ENCODE data around the gene SH3PXD2A. TPM values are rescaled to one million over a fixed set of nuclear protein-coding genes. Genes with fewer than 3 reads are reported as not detected.

Gene SH3PXD2A
- total RNA-seq, 1 donor from 2014 or later: 9.6 TPM

GRCh38 chr10:103578782-103579382, 276.5 kb downstream of the SH3PXD2A start:
- intact Hi-C loops (cut with micrococcal nuclease): no loop called here
- peaks cover 14% of the 10 kb centered on the region for H3K27me3 Mint-ChIP-seq (ENCODE audit: insufficient read depth)
- peaks cover 1% of the 10 kb centered on the region for H3K36me3 Mint-ChIP-seq (ENCODE audit: low read depth)
- DNase-seq (ENCODE audit: low spot score): no peak
- H3K4me3 Mint-ChIP-seq: no peak overlapping the region
- H3K9me3 Mint-ChIP-seq: no peaks in the 10 kb centered on the region
- peaks cover 3% of the 10 kb centered on the region for H3K4me1 Mint-ChIP-seq (ENCODE audit: low read depth)
- H3K27ac Mint-ChIP-seq: no peak overlapping the region

GRCh38 chr10:103576862-103577261, 278.5 kb downstream of the SH3PXD2A start:
- H3K27me3 Mint-ChIP-seq (ENCODE audit: insufficient read depth): peaks cover 14% of the 10 kb centered on the region
- H3K4me1 Mint-ChIP-seq (ENCODE audit: low read depth): no peaks in the 10 kb centered on the region
- DNase-seq (ENCODE audit: low spot score): no peak
- H3K36me3 Mint-ChIP-seq (ENCODE audit: low read depth): no peaks in the 10 kb centered on the region
- H3K4me3 Mint-ChIP-seq: no peak overlapping the region
- intact Hi-C loops (cut with micrococcal nuclease): no loop called here
- no peaks in the 10 kb centered on the region for H3K9me3 Mint-ChIP-seq
- no peak overlapping the region for H3K27ac Mint-ChIP-seq

- intact Hi-C loops (cut with micrococcal nuclease): no loop called here
- Mint-ChIP-seq H3K27ac (no peak overlapping the region), H3K9me3 (no peaks in the 10 kb centered on the region), H3K27me3 (ENCODE audit: insufficient read depth) (peaks cover 9% of the 10 kb centered on the region), H3K4me1 (ENCODE audit: low read depth) (no peaks in the 10 kb centered on the region), H3K4me3 (no peak overlapping the region), H3K36me3 (ENCODE audit: low read depth) (no peaks in the 10 kb centered on the region)
- DNase-seq (ENCODE audit: low spot score): no peak
These were observed 279.3 kb downstream of the SH3PXD2A start for GRCh38 chr10:103576076-103576471.

- Mint-ChIP-seq H3K4me3 (no peak overlapping the region), H3K36me3 (ENCODE audit: low read depth) (no peaks in the 10 kb centered on the region), H3K27me3 (ENCODE audit: insufficient read depth) (peaks cover 9% of the 10 kb centered on the region), H3K4me1 (ENCODE audit: low read depth) (no peaks in the 10 kb centered on the region), H3K9me3 (no peaks in the 10 kb centered on the region), H3K27ac (no peak overlapping the region)
- no peak for DNase-seq (ENCODE audit: low spot score)
- intact Hi-C loops (cut with micrococcal nuclease): no loop called here
These were observed 279.8 kb downstream of the SH3PXD2A start for GRCh38 chr10:103575416-103576075.

- DNase-seq (ENCODE audit: low spot score): no peak
- no peak overlapping the region for H3K4me3 Mint-ChIP-seq
- H3K27me3 Mint-ChIP-seq (ENCODE audit: insufficient read depth): peaks cover 9% of the 10 kb centered on the region
- H3K36me3 Mint-ChIP-seq (ENCODE audit: low read depth): no peaks in the 10 kb centered on the region
- no peaks in the 10 kb centered on the region for H3K9me3 Mint-ChIP-seq
- no peak overlapping the region for H3K27ac Mint-ChIP-seq
- H3K4me1 Mint-ChIP-seq (ENCODE audit: low read depth): no peaks in the 10 kb centered on the region
- intact Hi-C loops (cut with micrococcal nuclease): no loop called here
These were observed 281.0 kb downstream of the SH3PXD2A start for GRCh38 chr10:103574097-103575061.

- Mint-ChIP-seq H3K4me1 (ENCODE audit: low read depth) (no peaks in the 10 kb centered on the region), H3K9me3 (no peaks in the 10 kb centered on the region), H3K36me3 (ENCODE audit: low read depth) (no peaks in the 10 kb centered on the region), H3K27ac (no peak overlapping the region), H3K27me3 (ENCODE audit: insufficient read depth) (peaks cover 14% of the 10 kb centered on the region), H3K4me3 (no peak overlapping the region)
- DNase-seq (ENCODE audit: low spot score): no peak
- intact Hi-C loops (cut with micrococcal nuclease): no loop called here
These were observed 282.2 kb downstream of the SH3PXD2A start for GRCh38 chr10:103573205-103573487.

- H3K4me1 Mint-ChIP-seq (ENCODE audit: low read depth): no peaks in the 10 kb centered on the region
- no peaks in the 10 kb centered on the region for H3K36me3 Mint-ChIP-seq (ENCODE audit: low read depth)
- no peak overlapping the region for H3K27ac Mint-ChIP-seq
- peaks cover 14% of the 10 kb centered on the region for H3K27me3 Mint-ChIP-seq (ENCODE audit: insufficient read depth)
- intact Hi-C loops (cut with micrococcal nuclease): no loop called here
- H3K9me3 Mint-ChIP-seq: no peaks in the 10 kb centered on the region
- no peak for DNase-seq (ENCODE audit: low spot score)
- no peak overlapping the region for H3K4me3 Mint-ChIP-seq
These were observed 282.8 kb downstream of the SH3PXD2A start for GRCh38 chr10:103572347-103573204.

- no peak for DNase-seq (ENCODE audit: low spot score)
- no peak overlapping the region for H3K4me3 Mint-ChIP-seq
- H3K36me3 Mint-ChIP-seq (ENCODE audit: low read depth): no peaks in the 10 kb centered on the region
- H3K27ac Mint-ChIP-seq: no peak overlapping the region
- no peaks in the 10 kb centered on the region for H3K9me3 Mint-ChIP-seq
- intact Hi-C loops (cut with micrococcal nuclease): no loop called here
- H3K4me1 Mint-ChIP-seq (ENCODE audit: low read depth): no peaks in the 10 kb centered on the region
- peaks cover 11% of the 10 kb centered on the region for H3K27me3 Mint-ChIP-seq (ENCODE audit: insufficient read depth)
These were observed 283.8 kb downstream of the SH3PXD2A start for GRCh38 chr10:103571656-103571975.

GRCh38 chr10:103570844-103571655, 284.3 kb downstream of the SH3PXD2A start:
- no peak overlapping the region for H3K4me3 Mint-ChIP-seq
- no peaks in the 10 kb centered on the region for H3K36me3 Mint-ChIP-seq (ENCODE audit: low read depth)
- no peaks in the 10 kb centered on the region for H3K4me1 Mint-ChIP-seq (ENCODE audit: low read depth)
- no peak overlapping the region for H3K27ac Mint-ChIP-seq
- H3K27me3 Mint-ChIP-seq (ENCODE audit: insufficient read depth): peaks cover 11% of the 10 kb centered on the region
- intact Hi-C loops (cut with micrococcal nuclease): no loop called here
- no peaks in the 10 kb centered on the region for H3K9me3 Mint-ChIP-seq
- no peak for DNase-seq (ENCODE audit: low spot score)

- intact Hi-C loops (cut with micrococcal nuclease): loop anchor here (10.0 kb wide), 1 partner anchor 155 kb away; no protein-coding TSS in a partner anchor
These were observed 285.5 kb downstream of the SH3PXD2A start for GRCh38 chr10:103569896-103570295.

GRCh38 chr10:103568505-103568904, 286.9 kb downstream of the SH3PXD2A start:
- intact Hi-C loops (cut with micrococcal nuclease): loop anchor here (10.0 kb wide), 1 partner anchor 154 kb away; no protein-coding TSS in a partner anchor
- no peaks in the 10 kb centered on the region for H3K9me3 Mint-ChIP-seq
- H3K27ac Mint-ChIP-seq: no peak overlapping the region
- no peak for DNase-seq (ENCODE audit: low spot score)
- no peaks in the 10 kb centered on the region for H3K4me1 Mint-ChIP-seq (ENCODE audit: low read depth)
- H3K4me3 Mint-ChIP-seq: no peak overlapping the region
- no peaks in the 10 kb centered on the region for H3K36me3 Mint-ChIP-seq (ENCODE audit: low read depth)
- peaks cover 7% of the 10 kb centered on the region for H3K27me3 Mint-ChIP-seq (ENCODE audit: insufficient read depth)

More at GRCh38 chr10:103569896-103570295, 285.5 kb downstream of the SH3PXD2A start:
- no peak for DNase-seq (ENCODE audit: low spot score)
- Mint-ChIP-seq H3K9me3 (no peaks in the 10 kb centered on the region), H3K36me3 (ENCODE audit: low read depth) (no peaks in the 10 kb centered on the region), H3K4me3 (no peak overlapping the region), H3K27me3 (ENCODE audit: insufficient read depth) (peaks cover 11% of the 10 kb centered on the region), H3K4me1 (ENCODE audit: low read depth) (no peaks in the 10 kb centered on the region), H3K27ac (no peak overlapping the region)

GRCh38 chr10:103566536-103566935, 288.8 kb downstream of the SH3PXD2A start:
- Mint-ChIP-seq H3K4me3 (no peak overlapping the region), H3K27ac (no peak overlapping the region), H3K4me1 (ENCODE audit: low read depth) (no peaks in the 10 kb centered on the region), H3K9me3 (no peaks in the 10 kb centered on the region), H3K36me3 (ENCODE audit: low read depth) (no peaks in the 10 kb centered on the region), H3K27me3 (ENCODE audit: insufficient read depth) (peaks cover 9% of the 10 kb centered on the region)
- DNase-seq (ENCODE audit: low spot score): no peak
- intact Hi-C loops (cut with micrococcal nuclease): loop anchor here (10.0 kb wide), 1 partner anchor 152 kb away; no protein-coding TSS in a partner anchor
